ENCODE results near the gene CLMP.

Gene CLMP

GRCh38 chr11:123195188-123196059 is at the start of gene CLMP:
TSS of gene CLMP (minus strand) at chr11:123195248. CDS start at chr11:123194940, 308 bp downstream.
- DNase-seq: no peak

GRCh38 chr11:123241874-123242543 is 47.0 kb upstream of the CLMP start:
- no peak for DNase-seq

GRCh38 chr11:123241294-123241693 is 46.2 kb upstream of the CLMP start:
- DNase-seq: no peak

GRCh38 chr11:123239191-123240150 is 44.4 kb upstream of the CLMP start:
- no peak for DNase-seq

- no peak for DNase-seq
Measured at GRCh38 chr11:123238297-123238696, 43.2 kb upstream of the CLMP start.

GRCh38 chr11:123236879-123237278 is 41.8 kb upstream of the CLMP start:
- DNase-seq: no peak

GRCh38 chr11:123235656-123236261 is 40.7 kb upstream of the CLMP start:
- DNase-seq: no peak

GRCh38 chr11:123235117-123235655 is 40.1 kb upstream of the CLMP start:
- DNase-seq: no peak

GRCh38 chr11:123233975-123234334 is 38.9 kb upstream of the CLMP start:
- no peak for DNase-seq

GRCh38 chr11:123233280-123233974 is 38.4 kb upstream of the CLMP start:
- no peak for DNase-seq

GRCh38 chr11:123231777-123232176 is 36.7 kb upstream of the CLMP start:
- no peak for DNase-seq

- DNase-seq: no peak
Measured at GRCh38 chr11:123231256-123231655, 36.2 kb upstream of the CLMP start.

GRCh38 chr11:123230346-123230745 is 35.3 kb upstream of the CLMP start:
- no peak for DNase-seq

GRCh38 chr11:123228496-123229163 is 33.6 kb upstream of the CLMP start:
- no peak for DNase-seq

- no peak for DNase-seq
Measured at GRCh38 chr11:123227763-123228495, 32.9 kb upstream of the CLMP start.

GRCh38 chr11:123221584-123221983 is 26.5 kb upstream of the CLMP start:
- DNase-seq: no peak

- no peak for DNase-seq
Measured at GRCh38 chr11:123221096-123221561, 26.1 kb upstream of the CLMP start.

- DNase-seq: no peak
Measured at GRCh38 chr11:123219066-123219690, 24.1 kb upstream of the CLMP start.

- no peak for DNase-seq
Measured at GRCh38 chr11:123218451-123218850, 23.4 kb upstream of the CLMP start.

GRCh38 chr11:123217897-123218296 is 22.8 kb upstream of the CLMP start:
- no peak for DNase-seq

Data from activated effector memory CD4-positive, alpha-beta T cell treated with Interleukin-2 at 50 U/mL for 16 hours (primary cell).